SK-N-SH (cell line): Measurements from ENCODE around the gene PAX2. TPM values are rescaled to one million over a fixed set of nuclear protein-coding genes. Genes with fewer than 3 reads are reported as not detected.

Experiments
- CTCF ChIA-PET: fragments of 300-600, 350-600 bp; formaldehyde crosslinking; extraction: SDS; loops from one replicate; lab custom pipeline; 2021; lab: Yijun Ruan, JAX
- POLR2A ChIA-PET: fragments of 350-600 bp; sonication (Branson Sonifier 250); formaldehyde crosslinking; extraction: SDS; loops from one replicate; lab custom pipeline; 2020; ENCODE audit warnings: antibody characterized with exemption, inconsistent platforms; lab: Yijun Ruan, JAX
- DNase-seq: peaks from one replicate; pipeline ENCODE4 v3.0.0; 2012
- H2AFZ ChIP-seq: fragments of 200-600 bp; sonication (generic); 2 replicates; pipeline ENCODE4 v1.8.1; 2016; ENCODE audit warnings: antibody characterized with exemption, mild to moderate bottlenecking, low read depth
- H3F3A ChIP-seq: fragments of 200-600 bp; sonication (generic); replicated peaks from 2 replicates; pipeline ENCODE3; 2016; ENCODE audit warnings: antibody characterized with exemption, mild to moderate bottlenecking; ENCODE audit not compliant: insufficient read depth
- H3K27ac ChIP-seq, 2 experiments: fragments of 200-500 bp in 1 of 2; fragments of 200-600 bp in 1 of 2; sonication (Bioruptor generic) in 1 of 2; sonication (generic), shearing (Covaris generic) in 1 of 2; 2 replicates each; pipeline versions ENCODE4 v1.5.1 to v1.6.1; 2014 to 2016; ENCODE audit warnings: low read depth in 2 of 2, inconsistent platforms in 1 of 2, low read length in 1 of 2, mild to moderate bottlenecking in 1 of 2, mixed read lengths in 1 of 2
- H3K27me3 ChIP-seq: fragments of 200-600 bp; sonication (generic), shearing (Covaris generic); 2 replicates; pipeline ENCODE4 v1.6.1; 2016; ENCODE audit warnings: mixed run types; ENCODE audit not compliant: insufficient read depth
- H3K36me3 ChIP-seq, 2 experiments: fragments of 200-500 bp in 1 of 2; fragments of 200-600 bp in 1 of 2; sonication (Bioruptor generic) in 1 of 2; sonication (generic) in 1 of 2; replicated peaks in 1 of 2; 2 replicates each; pipeline versions ENCODE3 to v1.5.1; 2014 to 2016; ENCODE audit warnings: low read length in 1 of 2, mild to moderate bottlenecking in 1 of 2; ENCODE audit not compliant: insufficient read depth in 2 of 2, control insufficient read depth in 1 of 2
- H3K4me1 ChIP-seq, 2 experiments: fragments of 200-500 bp in 1 of 2; fragments of 200-600 bp in 1 of 2; sonication (Bioruptor generic) in 1 of 2; sonication (generic), shearing (Covaris generic) in 1 of 2; 2 replicates each; pipeline versions ENCODE4 v1.5.1 to v1.6.1; 2014 to 2016; ENCODE audit warnings: low read depth in 1 of 2, low read length in 1 of 2, mixed run types in 1 of 2; ENCODE audit not compliant: insufficient read depth in 2 of 2, control insufficient read depth in 1 of 2
- H3K4me2 ChIP-seq: fragments of 200-600 bp; sonication (generic), shearing (Covaris generic); 2 replicates; pipeline ENCODE4 v1.6.1; 2017; ENCODE audit warnings: mixed run types
- H3K4me3 ChIP-seq, 2 experiments: fragments of 200-500 bp in 1 of 2; fragments of 200-600 bp in 1 of 2; sonication (Bioruptor generic) in 1 of 2; sonication (generic), shearing (Covaris generic) in 1 of 2; 2 replicates each; pipeline versions ENCODE4 v1.5.1 to v1.8.1; 2014 to 2016; ENCODE audit warnings: low read depth in 2 of 2, inconsistent platforms in 1 of 2, low read length in 1 of 2, mild to moderate bottlenecking in 1 of 2, mixed read lengths in 1 of 2, moderate library complexity in 1 of 2
- H3K79me2 ChIP-seq: fragments of 200-600 bp; sonication (generic); 2 replicates; pipeline ENCODE4 v1.8.1; 2017; ENCODE audit warnings: mild to moderate bottlenecking; ENCODE audit not compliant: insufficient read depth
- H3K9ac ChIP-seq: fragments of 200-600 bp; sonication (generic); 2 replicates; pipeline ENCODE4 v1.6.1; 2017; ENCODE audit warnings: mixed run types
- H3K9me2 ChIP-seq: fragments of 200-600 bp; sonication (generic); 2 replicates; pipeline ENCODE4 v1.6.1; 2017; ENCODE audit warnings: mixed run types
- H3K9me3 ChIP-seq: fragments of 200-600 bp; sonication (generic); 2 replicates; pipeline ENCODE4 v1.6.1; 2017; ENCODE audit warnings: mixed run types, mild to moderate bottlenecking, moderate library complexity
- H4K20me1 ChIP-seq: fragments of 200-600 bp; sonication (generic); 2 replicates; pipeline ENCODE4 v1.6.1; 2017; ENCODE audit warnings: mild to moderate bottlenecking, mixed run types; ENCODE audit not compliant: insufficient read depth
- CHD2 ChIP-seq: fragments of 150-350 bp; IDR thresholded peaks from 2 replicates; pipeline ENCODE4 v1.6.1; 2018; ENCODE audit warnings: low read length; ENCODE audit not compliant: partially characterized antibody
- CTCF ChIP-seq: fragments of 200-600 bp; sonication (generic); IDR thresholded peaks from 2 replicates; pipeline ENCODE4 v1.6.1; 2017; ENCODE audit warnings: antibody characterized with exemption, mild to moderate bottlenecking, moderate library complexity
- FOXM1 ChIP-seq: IDR thresholded peaks from 2 replicates; pipeline ENCODE4 v1.4.0; 2012; ENCODE audit warnings: low read depth, mild to moderate bottlenecking
- GABPA ChIP-seq: IDR thresholded peaks from 2 replicates; pipeline ENCODE4 v1.4.0; 2012; ENCODE audit warnings: low read depth, mild to moderate bottlenecking
- GATA2 ChIP-seq: sonication (generic); formaldehyde crosslinking; IDR thresholded peaks from 2 replicates; pipeline ENCODE4 v1.5.0; 2020; ENCODE audit warnings: mild to moderate bottlenecking, missing genetic modification reagents
- NFIC ChIP-seq: IDR thresholded peaks from 2 replicates; pipeline ENCODE4 v1.4.0; 2012; ENCODE audit warnings: borderline replicate concordance
- NRF1 ChIP-seq: IDR thresholded peaks from 2 replicates; pipeline ENCODE4 v1.6.1; 2012; ENCODE audit warnings: low read depth, mild to moderate bottlenecking, low read length
- POLR2AphosphoS5 ChIP-seq: IDR thresholded peaks from 2 replicates; pipeline ENCODE4 v1.6.1; 2012; ENCODE audit warnings: low read depth, low read length
- RXRA ChIP-seq: IDR thresholded peaks from 2 replicates; pipeline ENCODE4 v1.4.0; 2012; ENCODE audit warnings: low read depth, mild to moderate bottlenecking, borderline replicate concordance
- SMC3 ChIP-seq: IDR thresholded peaks from 2 replicates; pipeline ENCODE4 v1.6.1; 2012; ENCODE audit warnings: low read depth, low read length, improper control_type of control experiment
- TAF1 ChIP-seq: IDR thresholded peaks from 2 replicates; pipeline ENCODE4 v1.6.1; 2012; ENCODE audit warnings: low read depth, mild to moderate bottlenecking, low read length, moderate library complexity, borderline replicate concordance
- TEAD4 ChIP-seq: IDR thresholded peaks from 2 replicates; pipeline ENCODE4 v1.4.0; 2012; ENCODE audit warnings: mild to moderate bottlenecking, borderline replicate concordance; ENCODE audit not compliant: insufficient read depth
- YY1 ChIP-seq: IDR thresholded peaks from 2 replicates; pipeline ENCODE4 v1.4.0; 2012; ENCODE audit warnings: low read depth, mild to moderate bottlenecking
- ZBTB33 ChIP-seq: IDR thresholded peaks from 2 replicates; pipeline ENCODE4 v1.4.0; 2012; ENCODE audit warnings: low read depth, borderline replicate concordance
- WGBS: methylation state at CpG from one replicate; pipeline ENCODE4 v1.1.6; 2017; ENCODE audit warnings: low lambda C conversion rate; 5-methylcytosine and 5-hydroxymethylcytosine counted together
- polyA plus RNA-seq, 3 experiments: library from polyadenylated mRNA; depleted of rRNA; stranded (reverse); fragments of >200 nt; gene quantifications; 2 replicates each; pipeline ENCODE4 v1.2.3, GENCODE V29; 2012
- TF ChIP-seq, protein P1 (sequence below): IDR thresholded peaks from 2 replicates; pipeline ENCODE4; 2012
- TF ChIP-seq, protein P2 (sequence below): IDR thresholded peaks from 2 replicates; pipeline ENCODE4 v1.4.0; 2012; ENCODE audit warnings: low read depth, borderline replicate concordance

PAX2 gene
- polyA plus RNA-seq, 1 of the 3 experiments (the other 2 are of a cell fraction), result not detected

- WGBS, result 52% methylated on average over 5 of the region's 5 CpGs
- ChIA-PET POLR2A (no interaction called here), CTCF (interaction anchor here (1.1 to 1.9 kb wide), 3 partner anchors 23 to 201 kb away, joined by 3 to 4 read pairs (median 4); no protein-coding TSS in a partner anchor)
- no peak overlapping the region for H3K27ac ChIP-seq
- no peak for DNase-seq
- H3K36me3 ChIP-seq, result no peaks in the 10 kb centered on the region
- H2AFZ ChIP-seq, result no peak overlapping the region
- H3K9ac ChIP-seq, result no peak overlapping the region
- H3K4me3 ChIP-seq, result no peak overlapping the region
- H3F3A ChIP-seq, result no peaks in the 10 kb centered on the region
- peaks cover 0 to 25% of the 10 kb centered on the region in 2 experiments; a peak in 2 of 4 replicates for H3K4me1 ChIP-seq
- no peaks in the 10 kb centered on the region for H3K9me2 ChIP-seq
- H3K27me3 ChIP-seq, result peaks cover 57% of the 10 kb centered on the region
- no peaks in the 10 kb centered on the region for H3K79me2 ChIP-seq
- H3K4me2 ChIP-seq, result no peak overlapping the region
- H4K20me1 ChIP-seq, result no peaks in the 10 kb centered on the region
- no peaks in the 10 kb centered on the region for H3K9me3 ChIP-seq
- no peak for TF ChIP-seq FOXM1
- no peak for TF ChIP-seq ZBTB33
- no peak for TF ChIP-seq GABPA
- no peak for TF ChIP-seq CTCF
- TF ChIP-seq NFIC, result no peak
- TF ChIP-seq POLR2AphosphoS5, result no peak
- no peak for TF ChIP-seq CHD2
- no peak for TF ChIP-seq GATA2 (CRISPR knock-in tag)
- no peak for TF ChIP-seq YY1
- TF ChIP-seq TAF1, result no peak
- TF ChIP-seq, protein P1, sequence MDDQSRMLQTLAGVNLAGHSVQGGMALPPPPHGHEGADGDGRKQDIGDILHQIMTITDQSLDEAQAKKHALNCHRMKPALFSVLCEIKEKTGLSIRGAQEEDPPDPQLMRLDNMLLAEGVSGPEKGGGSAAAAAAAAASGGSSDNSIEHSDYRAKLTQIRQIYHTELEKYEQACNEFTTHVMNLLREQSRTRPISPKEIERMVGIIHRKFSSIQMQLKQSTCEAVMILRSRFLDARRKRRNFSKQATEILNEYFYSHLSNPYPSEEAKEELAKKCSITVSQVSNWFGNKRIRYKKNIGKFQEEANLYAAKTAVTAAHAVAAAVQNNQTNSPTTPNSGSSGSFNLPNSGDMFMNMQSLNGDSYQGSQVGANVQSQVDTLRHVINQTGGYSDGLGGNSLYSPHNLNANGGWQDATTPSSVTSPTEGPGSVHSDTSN, result no peak
- no peak for TF ChIP-seq RXRA
- TF ChIP-seq TEAD4, result no peak
- TF ChIP-seq NRF1, result no peak
- TF ChIP-seq, protein P2, sequence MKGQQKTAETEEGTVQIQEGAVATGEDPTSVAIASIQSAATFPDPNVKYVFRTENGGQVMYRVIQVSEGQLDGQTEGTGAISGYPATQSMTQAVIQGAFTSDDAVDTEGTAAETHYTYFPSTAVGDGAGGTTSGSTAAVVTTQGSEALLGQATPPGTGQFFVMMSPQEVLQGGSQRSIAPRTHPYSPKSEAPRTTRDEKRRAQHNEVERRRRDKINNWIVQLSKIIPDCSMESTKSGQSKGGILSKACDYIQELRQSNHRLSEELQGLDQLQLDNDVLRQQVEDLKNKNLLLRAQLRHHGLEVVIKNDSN, result no peak
- no peak for TF ChIP-seq SMC3
Observed at GRCh38 chr10:100763043-100763747, 17.8 kb downstream of the PAX2 start.
